MG63 (cell line): ENCODE data around the gene FOXC1. TPM values are rescaled to one million over a fixed set of nuclear protein-coding genes. Genes with fewer than 3 reads are reported as not detected.

ENCODE experiments used
- DNase-seq: peaks from one replicate; pipeline ENCODE4 v3.0.0-alpha.2; 2020
- H3K27me3 ChIP-seq: fragments of 250-450 bp; sonication (Bioruptor Pico); 2 replicates; pipeline ENCODE4 v1.5.1; 2020; ENCODE audit warnings: mild to moderate bottlenecking, moderate library complexity
- H3K36me3 ChIP-seq: fragments of 250-450 bp; sonication (Bioruptor Pico); 2 replicates; pipeline ENCODE4 v1.5.1; 2020; ENCODE audit warnings: mild to moderate bottlenecking, moderate library complexity
- H3K4me3 ChIP-seq: fragments of 250-450 bp; sonication (Bioruptor Pico); 2 replicates; pipeline ENCODE4 v1.5.1; 2020; ENCODE audit warnings: mild to moderate bottlenecking, moderate library complexity
- H3K9me3 ChIP-seq: fragments of 250-450 bp; sonication (Bioruptor Pico); 2 replicates; pipeline ENCODE4 v1.5.1; 2020; ENCODE audit warnings: mild to moderate bottlenecking, moderate library complexity
- total RNA-seq: library from RNA; depleted of rRNA; stranded (reverse); fragments of >200 nt; shearing (Covaris generic); gene quantifications from 2 replicates; pipeline ENCODE4 v1.2.3, GENCODE V29; 2014; ENCODE audit warnings: low replicate concordance

The FOXC1 gene
- total RNA-seq, 1 experiment from 2014 or later = 5.5 TPM

DNA sequence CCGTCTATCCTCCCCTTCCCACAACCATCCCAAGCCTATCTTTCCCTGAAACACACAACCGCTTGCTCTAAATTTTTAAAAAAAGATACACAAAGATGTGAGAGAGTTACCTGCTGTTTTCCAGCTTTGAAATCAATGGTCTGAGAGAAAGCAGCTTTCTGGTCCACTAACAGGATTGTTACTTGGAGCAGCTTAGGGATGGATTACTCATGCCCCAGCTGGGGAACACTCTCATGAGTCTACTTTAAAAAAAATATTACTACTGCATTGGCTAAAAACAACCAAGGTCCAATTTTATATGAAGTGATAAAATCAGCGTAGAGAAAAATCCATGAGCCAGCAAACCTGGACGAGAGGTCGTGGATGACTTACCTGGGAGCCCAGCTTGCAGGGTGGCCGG is 29.6 kb upstream of the FOXC1 start:
- H3K9me3 ChIP-seq = no peaks in the 10 kb centered on the region
- no peaks in the 10 kb centered on the region for H3K36me3 ChIP-seq
- no peaks in the 10 kb centered on the region for H3K27me3 ChIP-seq
- H3K4me3 ChIP-seq = no peak overlapping the region
- DNase-seq = no peak

DNA sequence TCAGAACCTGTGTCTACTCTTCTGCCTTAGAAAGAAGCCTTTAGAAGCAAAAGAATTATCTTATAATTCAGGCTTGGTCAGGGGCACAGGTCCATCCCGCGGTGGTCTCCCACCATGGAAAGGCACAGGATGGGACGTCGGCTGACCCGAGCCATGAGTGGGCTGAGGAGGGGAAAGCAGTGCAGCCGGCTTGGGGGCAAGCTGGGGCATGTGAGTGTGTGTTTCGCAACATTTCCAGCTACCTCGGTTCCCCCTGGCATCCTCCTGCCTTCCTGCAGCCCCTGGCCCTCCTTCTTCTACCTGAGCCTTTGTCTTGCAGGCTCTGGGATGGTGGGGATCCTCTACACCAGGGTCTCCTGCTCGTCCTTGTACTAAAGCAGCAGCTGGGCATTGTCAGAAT is 29.1 kb upstream of the FOXC1 start:
- Histone ChIP-seq H3K27me3 (no peaks in the 10 kb centered on the region), H3K36me3 (no peaks in the 10 kb centered on the region), H3K9me3 (no peaks in the 10 kb centered on the region), H3K4me3 (no peak overlapping the region)
- DNase-seq = no peak

DNA sequence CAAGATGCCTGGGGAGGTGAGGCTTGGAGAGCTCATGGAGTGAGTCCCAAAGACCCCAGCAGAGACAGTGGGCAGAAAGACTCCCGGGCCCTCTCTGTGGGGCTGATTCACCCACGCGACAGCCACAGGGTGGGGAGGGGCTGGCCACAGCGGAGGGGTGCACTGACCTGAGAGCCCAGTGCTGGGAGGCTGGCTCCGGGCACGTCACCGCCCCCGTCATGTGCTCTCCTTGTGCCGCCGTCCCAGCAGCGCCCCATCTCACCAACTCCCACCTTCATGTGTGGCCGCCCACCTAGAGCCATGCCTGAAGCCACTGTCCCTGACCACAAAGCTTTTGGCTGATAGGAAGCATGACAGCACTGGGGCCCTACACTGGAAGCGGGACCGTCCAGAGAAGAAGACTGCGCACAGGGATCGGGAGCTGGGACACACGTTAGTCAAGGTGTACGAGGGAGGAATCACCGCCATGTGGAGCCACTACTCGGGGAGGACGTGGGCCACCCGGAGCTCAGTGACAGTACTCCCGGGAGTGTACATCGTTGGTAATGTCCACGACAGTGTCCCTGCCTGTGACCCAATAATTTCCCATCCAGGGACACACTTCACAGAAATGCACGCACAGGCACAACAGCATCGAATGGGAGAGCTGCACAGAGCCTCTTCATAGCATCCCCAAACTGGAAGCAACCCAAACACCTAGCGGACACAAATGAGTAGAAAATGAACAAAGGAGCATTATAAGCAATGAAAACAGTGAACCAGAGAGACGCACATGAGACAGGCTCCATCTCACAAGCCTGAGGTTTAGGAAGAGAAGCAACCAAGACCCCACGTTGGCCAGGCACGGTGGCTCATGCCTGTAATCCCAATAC is 28.4 kb upstream of the FOXC1 start:
- no peaks in the 10 kb centered on the region for H3K36me3 ChIP-seq
- no peaks in the 10 kb centered on the region for H3K27me3 ChIP-seq
- H3K9me3 ChIP-seq = no peaks in the 10 kb centered on the region
- no peak overlapping the region for H3K4me3 ChIP-seq
- no peak for DNase-seq

DNA sequence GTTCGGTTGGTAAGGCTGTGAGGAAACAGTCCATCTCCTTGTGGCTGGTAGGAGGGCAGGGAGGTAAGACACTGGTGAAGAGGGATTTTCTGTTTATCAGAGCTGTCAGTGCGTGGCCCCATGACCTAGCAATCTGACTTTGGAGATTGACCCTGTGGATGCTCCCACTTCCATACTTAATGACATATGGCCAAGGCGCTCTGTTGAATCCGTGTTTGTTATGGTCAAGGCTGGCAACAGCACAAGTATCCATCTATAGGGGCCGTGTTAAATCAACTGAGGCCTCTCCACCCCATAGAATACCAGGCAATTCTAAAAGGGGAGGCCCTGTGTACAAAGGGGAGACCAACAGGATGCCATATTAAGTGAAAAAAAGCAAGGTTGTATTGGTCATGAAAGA is 25.6 kb upstream of the FOXC1 start:
- Histone ChIP-seq H3K4me3 (no peak overlapping the region), H3K36me3 (no peaks in the 10 kb centered on the region), H3K9me3 (no peaks in the 10 kb centered on the region), H3K27me3 (no peaks in the 10 kb centered on the region)
- DNase-seq = no peak

DNA sequence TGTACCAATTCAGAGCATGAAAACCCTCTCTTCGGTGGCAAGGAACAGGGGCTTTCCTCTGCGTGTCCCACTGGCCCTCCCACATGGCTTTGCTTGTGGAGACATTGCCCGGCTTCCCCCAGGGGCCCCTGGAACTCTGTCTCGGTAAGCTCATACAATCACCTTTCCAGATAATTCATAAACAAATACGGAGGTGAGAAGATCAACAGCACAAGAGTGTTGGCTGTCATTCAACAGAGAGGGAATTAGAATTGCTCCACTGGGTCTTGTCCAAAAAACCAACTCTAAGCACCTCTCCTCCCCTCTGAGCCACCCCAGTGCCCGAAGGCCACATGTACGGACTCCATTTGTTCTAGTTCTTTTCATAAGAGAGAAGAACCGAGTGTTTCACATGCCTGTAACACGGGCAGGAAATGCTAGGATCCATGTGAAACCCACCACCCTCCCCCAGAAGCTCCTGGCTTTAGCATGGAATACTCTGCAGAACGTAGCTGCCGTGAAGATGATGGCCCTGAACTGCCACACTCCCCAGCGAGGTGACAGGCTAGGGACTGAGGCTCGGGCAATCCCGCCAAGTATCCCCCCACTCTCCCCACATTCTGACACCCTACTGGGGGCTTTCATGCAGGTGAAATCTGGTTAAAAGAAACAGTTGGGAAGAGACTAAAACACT is 24.6 kb upstream of the FOXC1 start:
- no peaks in the 10 kb centered on the region for H3K36me3 ChIP-seq
- H3K4me3 ChIP-seq = no peak overlapping the region
- DNase-seq = no peak
- no peaks in the 10 kb centered on the region for H3K9me3 ChIP-seq
- H3K27me3 ChIP-seq = no peaks in the 10 kb centered on the region

DNA sequence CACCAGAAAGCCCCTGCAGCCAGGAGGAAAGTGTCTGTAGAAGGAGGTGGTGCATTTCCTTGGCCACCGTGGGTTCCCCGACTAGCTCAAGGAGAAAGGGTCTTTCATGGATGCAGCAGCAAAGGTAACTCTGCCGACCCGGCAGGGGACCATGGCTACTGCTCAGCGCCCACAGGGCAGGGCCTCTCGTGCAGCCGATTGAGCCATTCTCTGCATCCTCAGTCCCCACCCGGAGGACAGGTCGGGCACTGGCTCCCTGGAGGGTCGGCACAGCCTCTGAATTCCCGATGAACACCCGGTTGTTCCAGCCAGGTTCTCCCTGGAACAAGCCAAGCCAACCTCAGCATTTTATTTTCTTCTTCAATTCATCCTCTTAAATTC is 24.1 kb upstream of the FOXC1 start:
- Histone ChIP-seq H3K27me3 (no peaks in the 10 kb centered on the region), H3K9me3 (no peaks in the 10 kb centered on the region), H3K4me3 (no peak overlapping the region), H3K36me3 (no peaks in the 10 kb centered on the region)
- no peak for DNase-seq

DNA sequence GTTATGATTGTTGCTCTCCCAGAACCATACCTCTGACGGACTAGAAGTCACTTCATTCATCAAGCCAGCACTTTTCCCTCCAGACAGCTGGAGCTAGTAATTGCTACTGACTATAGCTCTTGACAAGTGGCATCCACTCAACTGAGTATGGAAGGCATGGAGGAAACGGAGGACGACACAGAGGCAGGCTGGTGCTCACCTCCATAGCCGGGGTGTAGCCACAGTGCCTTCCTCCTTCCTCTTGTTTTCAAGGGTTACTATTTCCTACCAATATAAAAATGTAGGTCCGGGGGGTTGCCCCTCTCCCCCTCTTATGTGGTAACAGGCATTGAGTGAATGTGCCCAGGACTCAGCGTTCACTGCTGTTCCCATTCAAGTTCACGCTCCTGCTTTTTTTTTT is 23.5 kb upstream of the FOXC1 start:
- Histone ChIP-seq H3K36me3 (no peaks in the 10 kb centered on the region), H3K9me3 (no peaks in the 10 kb centered on the region), H3K27me3 (no peaks in the 10 kb centered on the region), H3K4me3 (no peak overlapping the region)
- DNase-seq = no peak

DNA sequence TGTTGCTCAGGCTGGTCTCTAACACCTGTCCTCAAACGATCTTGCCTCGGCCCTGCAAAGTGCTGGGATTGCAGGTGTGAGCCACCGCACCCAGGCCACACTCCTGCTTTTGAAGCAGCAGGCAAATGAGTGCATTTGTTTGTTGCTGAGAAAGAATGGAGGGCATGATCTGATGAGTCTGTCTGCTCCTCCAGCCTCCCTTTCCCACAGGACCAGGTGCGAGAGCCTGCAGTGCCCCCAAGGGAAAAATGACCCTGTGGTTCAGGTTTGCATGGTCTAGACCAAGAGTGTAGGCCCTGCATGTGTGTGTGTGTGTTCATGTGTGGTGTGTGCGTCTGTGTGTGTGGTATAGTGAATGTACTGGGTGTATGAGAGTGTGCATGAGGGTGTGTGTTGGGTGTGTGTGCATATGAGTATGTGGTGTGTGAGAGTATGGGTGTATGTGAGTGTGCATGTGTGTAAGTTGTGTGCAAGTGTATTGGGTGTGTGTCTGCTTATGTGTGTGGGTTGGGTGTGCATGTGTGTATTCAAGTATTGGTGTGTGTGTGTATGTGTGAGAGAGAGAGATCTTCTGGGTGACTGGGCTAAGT is 22.8 kb upstream of the FOXC1 start:
- Histone ChIP-seq H3K27me3 (no peaks in the 10 kb centered on the region), H3K36me3 (no peaks in the 10 kb centered on the region), H3K9me3 (no peaks in the 10 kb centered on the region), H3K4me3 (no peak overlapping the region)
- DNase-seq = no peak

DNA sequence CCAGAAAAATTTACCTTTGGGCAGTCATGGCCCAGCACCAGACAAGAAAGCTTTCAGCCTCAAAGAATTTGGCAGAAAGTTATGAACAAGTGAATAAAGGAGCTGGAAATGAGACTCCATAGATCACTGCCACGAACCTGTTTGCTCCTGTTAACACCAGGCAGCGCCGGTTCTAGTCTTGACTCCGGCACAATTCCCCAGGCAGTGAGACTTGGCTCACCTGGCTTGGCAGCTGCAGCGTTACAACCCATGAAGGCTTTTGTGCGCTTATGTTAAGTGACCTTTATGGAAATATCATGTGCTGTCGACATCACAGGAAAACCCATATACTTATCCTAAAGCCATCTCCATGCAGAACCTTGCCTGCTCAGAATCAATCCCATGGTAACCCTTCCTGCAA is 22.2 kb upstream of the FOXC1 start:
- no peak overlapping the region for H3K4me3 ChIP-seq
- no peaks in the 10 kb centered on the region for H3K9me3 ChIP-seq
- no peaks in the 10 kb centered on the region for H3K27me3 ChIP-seq
- no peak for DNase-seq
- no peaks in the 10 kb centered on the region for H3K36me3 ChIP-seq

DNA sequence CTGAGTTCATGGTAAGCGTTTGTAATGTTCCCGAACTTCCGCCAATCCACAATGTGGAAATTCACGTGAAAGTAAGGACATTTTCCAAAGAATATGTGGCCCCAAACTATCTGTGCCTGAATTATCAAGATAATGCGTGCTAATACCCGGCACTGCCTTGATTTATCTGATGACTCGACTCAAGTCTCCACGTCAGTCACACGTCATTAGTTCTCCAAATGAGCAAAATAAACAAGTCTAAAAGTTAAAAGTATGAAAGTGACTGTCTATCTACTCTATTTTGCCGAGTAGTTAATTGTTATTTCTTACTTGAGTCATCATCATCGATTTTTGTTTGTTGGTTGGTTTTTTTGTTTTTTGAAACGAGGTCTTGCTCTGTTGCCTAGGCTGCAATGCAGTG is 21.7 kb upstream of the FOXC1 start:
- Histone ChIP-seq H3K9me3 (no peaks in the 10 kb centered on the region), H3K27me3 (no peaks in the 10 kb centered on the region), H3K4me3 (no peak overlapping the region), H3K36me3 (no peaks in the 10 kb centered on the region)
- no peak for DNase-seq

DNA sequence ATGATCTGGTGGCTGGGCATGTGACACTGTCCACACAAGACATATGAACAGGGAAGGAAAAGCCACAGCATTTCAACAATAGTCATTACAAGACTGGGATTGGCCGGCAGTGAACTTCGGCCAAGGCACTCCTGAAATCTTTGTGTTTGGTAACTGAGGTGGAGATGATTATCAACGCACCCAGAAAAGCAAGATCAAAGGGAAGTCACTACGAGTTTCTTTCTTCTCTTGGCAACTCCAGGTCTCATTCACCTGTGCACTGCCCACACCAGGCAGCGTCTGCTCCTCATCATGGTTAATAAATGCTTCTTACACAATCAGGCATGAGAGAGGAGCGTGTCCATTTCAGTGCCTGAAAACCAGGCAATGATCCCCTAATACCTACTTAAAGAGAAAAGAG is 20.5 kb upstream of the FOXC1 start:
- no peak for DNase-seq
- Histone ChIP-seq H3K4me3 (no peak overlapping the region), H3K36me3 (no peaks in the 10 kb centered on the region), H3K9me3 (no peaks in the 10 kb centered on the region), H3K27me3 (no peaks in the 10 kb centered on the region)

DNA sequence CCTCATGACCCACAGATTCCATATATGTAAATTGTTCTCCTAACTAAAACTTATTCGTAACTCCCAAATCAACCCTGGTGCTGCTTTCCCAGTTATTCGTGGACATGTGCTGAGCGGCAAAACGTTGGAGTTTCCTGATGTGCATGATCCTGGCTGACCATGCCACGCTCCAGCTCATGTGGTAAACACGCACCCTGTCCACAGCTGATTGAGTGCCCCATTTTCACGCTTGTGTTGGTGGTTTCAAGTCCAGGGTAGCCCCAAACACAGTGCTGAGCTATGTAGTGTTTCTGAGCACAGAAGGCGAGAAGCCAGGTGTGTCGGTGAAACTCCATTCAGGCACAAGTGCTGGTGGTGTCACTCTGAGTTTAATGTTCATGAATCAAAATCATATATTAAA is 19.1 kb upstream of the FOXC1 start:
- Histone ChIP-seq H3K36me3 (no peaks in the 10 kb centered on the region), H3K4me3 (no peak overlapping the region), H3K9me3 (no peaks in the 10 kb centered on the region), H3K27me3 (no peaks in the 10 kb centered on the region)
- no peak for DNase-seq

DNA sequence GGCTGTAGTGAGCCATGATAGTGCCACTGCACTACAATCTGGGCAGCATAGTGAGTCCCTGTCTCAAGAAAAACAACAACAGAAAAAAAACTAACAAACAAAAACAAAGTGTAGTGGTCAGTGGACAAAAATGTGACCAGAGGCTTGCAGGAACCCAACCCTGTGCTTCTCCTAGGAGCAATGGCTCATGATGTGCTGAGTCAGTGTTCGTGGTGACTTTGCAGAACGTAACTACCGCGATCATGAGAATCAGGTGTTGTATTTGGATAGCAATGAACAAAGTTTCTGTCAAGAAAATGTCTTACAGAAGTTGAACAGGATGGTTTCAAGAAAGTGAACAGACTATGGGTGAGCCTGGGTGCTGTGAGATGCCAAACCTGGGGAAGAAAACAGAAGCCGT is 18.5 kb upstream of the FOXC1 start:
- H3K36me3 ChIP-seq = no peaks in the 10 kb centered on the region
- no peak for DNase-seq

DNA sequence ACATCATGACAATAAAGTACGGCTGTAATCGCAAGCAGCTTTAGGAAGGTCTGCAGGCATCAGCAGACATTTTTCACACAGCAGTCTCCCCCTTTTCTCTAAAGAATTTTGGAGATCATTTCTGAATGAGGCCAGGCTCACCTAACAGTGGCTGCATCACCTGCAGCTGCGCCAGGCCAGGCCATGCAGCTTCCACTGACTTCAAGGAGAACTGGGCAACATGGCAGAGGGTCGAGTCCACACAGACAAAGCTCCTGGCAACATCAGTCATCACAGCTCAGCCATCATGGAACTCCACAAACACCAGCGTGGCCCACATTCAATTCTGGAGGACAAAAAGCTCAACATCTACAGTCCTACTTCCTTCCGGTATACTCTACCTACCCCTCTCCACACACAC is 17.8 kb upstream of the FOXC1 start:
- Histone ChIP-seq H3K4me3 (no peak overlapping the region), H3K36me3 (no peaks in the 10 kb centered on the region), H3K9me3 (no peaks in the 10 kb centered on the region), H3K27me3 (no peaks in the 10 kb centered on the region)
- no peak for DNase-seq

More for the DNA sequence above, 18.5 kb upstream of the FOXC1 start:
- Histone ChIP-seq H3K4me3 (no peak overlapping the region), H3K9me3 (no peaks in the 10 kb centered on the region), H3K27me3 (no peaks in the 10 kb centered on the region)

DNA sequence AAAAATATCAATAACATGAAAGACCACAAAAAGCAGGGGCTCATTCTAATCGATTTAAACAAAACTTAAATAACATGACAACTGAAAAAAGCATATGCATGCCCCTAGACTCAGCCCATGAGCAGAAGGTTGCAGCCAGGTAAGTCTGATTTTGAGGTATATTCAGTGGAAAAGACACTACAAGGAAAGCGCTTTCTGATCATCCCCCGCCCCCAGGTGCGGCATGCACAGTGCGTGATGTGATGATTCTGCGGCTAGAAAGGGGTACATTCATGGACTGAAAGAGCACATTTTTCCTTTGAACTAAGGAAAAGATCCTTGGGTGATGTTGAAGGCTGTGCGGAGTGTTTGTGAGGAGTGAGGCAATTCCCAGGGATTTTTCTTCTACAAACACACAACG is 16.9 kb upstream of the FOXC1 start:
- DNase-seq = no peak
- no peaks in the 10 kb centered on the region for H3K9me3 ChIP-seq
- no peaks in the 10 kb centered on the region for H3K27me3 ChIP-seq
- H3K36me3 ChIP-seq = no peaks in the 10 kb centered on the region
- no peak overlapping the region for H3K4me3 ChIP-seq

DNA sequence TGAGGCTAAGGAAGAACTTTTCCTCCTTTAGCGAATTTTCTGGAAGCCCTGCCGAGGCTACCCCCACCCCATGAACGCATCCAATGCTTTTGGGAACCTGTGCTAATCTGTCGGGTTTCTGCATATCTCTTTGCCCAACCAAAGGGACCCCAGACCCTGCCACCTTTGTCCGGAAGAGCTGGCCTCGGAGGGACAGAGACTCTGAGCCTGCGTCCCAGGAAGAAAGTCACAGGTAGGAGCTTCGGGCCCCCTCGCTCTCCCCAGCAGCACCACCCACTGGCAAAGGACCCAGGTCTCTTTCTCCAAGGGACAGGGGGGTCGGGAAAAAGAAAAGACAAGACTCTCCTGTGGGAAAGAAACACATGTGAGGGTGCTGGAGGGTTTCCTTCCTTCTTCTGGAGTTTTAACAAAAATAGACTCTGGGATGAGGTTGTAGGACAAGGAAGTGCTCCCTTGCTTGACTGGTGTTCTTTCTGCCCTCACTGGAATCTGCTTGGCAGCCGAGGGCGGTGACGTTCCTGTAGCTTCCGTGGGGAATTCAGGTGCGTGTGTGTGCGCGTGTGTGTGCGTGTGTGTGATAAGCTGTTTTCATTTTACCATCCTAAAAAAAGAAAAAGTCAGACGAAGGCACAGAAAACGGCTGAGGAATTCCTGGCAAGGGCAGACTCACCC is 16.3 kb upstream of the FOXC1 start:
- H3K9me3 ChIP-seq = no peaks in the 10 kb centered on the region
- no peak for DNase-seq
- no peak overlapping the region for H3K4me3 ChIP-seq
- no peaks in the 10 kb centered on the region for H3K27me3 ChIP-seq
- no peaks in the 10 kb centered on the region for H3K36me3 ChIP-seq

DNA sequence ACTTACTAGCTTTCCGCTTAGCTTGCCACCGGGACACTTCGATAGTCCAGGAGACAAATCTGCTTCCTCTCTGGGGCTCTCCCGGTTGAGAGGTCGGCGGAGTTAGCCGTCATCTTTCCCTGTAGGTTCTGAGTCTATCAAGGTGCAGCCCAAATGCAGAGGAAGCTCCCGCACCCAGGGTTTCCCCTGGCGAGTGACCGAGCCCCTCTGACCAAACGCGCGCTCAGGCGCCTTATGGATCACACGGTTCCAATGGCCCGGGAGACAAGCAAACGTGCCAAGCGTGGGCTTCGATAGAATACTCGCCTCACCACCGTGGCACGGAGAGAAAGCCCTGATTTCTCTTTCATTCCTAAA is 15.8 kb upstream of the FOXC1 start:
- H3K4me3 ChIP-seq = no peak overlapping the region

More for the DNA sequence above, 15.8 kb upstream of the FOXC1 start:
- no peaks in the 10 kb centered on the region for H3K36me3 ChIP-seq
- H3K27me3 ChIP-seq = no peaks in the 10 kb centered on the region
- no peaks in the 10 kb centered on the region for H3K9me3 ChIP-seq
- no peak for DNase-seq
